Measurements from ENCODE around the gene DPP8. TPM values are rescaled to one million over a fixed set of nuclear protein-coding genes. Genes with fewer than 3 reads are reported as not detected.
"Not testable (repeated sequence)": the region's sequence is repeated elsewhere in the genome, so short reads cannot be mapped to it uniquely, and the experiment has no call there.

Gene DPP8
- total and polyA plus RNA-seq, 2 donors from 2014 or later = 8.2 to 38.6 TPM

- DNase-seq (peak in 1 of 5 donors; percentile 8), FAIRE-seq (no peak)
- Histone ChIP-seq H3K9ac (ENCODE audit: low read length in 3 of 3) (no peak overlapping the region), H3K36me3 (ENCODE audit: control insufficient read depth in 2 of 3, insufficient read depth in 3 of 3, low read length in 3 of 3) (no peaks in the 10 kb centered on the region), H3K27ac (ENCODE audit: low read depth in 2 of 2, low read length in 2 of 2) (no peak overlapping the region), H3K9me3 (ENCODE audit: control insufficient read depth in 2 of 3, insufficient read depth in 1 of 3, low read length in 3 of 3) (no peaks in the 10 kb centered on the region), H3K4me1 (ENCODE audit: control insufficient read depth in 2 of 3, insufficient read depth in 2 of 3, low read depth in 1 of 3, low read length in 3 of 3) (peaks cover 0 to 6% (median 0%) of the 10 kb centered on the region in 3 donors), H3K4me3 (ENCODE audit: low read length in 3 of 3) (no peak overlapping the region), H3K27me3 (ENCODE audit: control insufficient read depth, insufficient read depth, low read length) (peaks cover 9% of the 10 kb centered on the region)
- intact Hi-C loops (cut with DNase I) = no loop called here
- no peak for TF ChIP-seq CTCF (IDR thresholded peaks at IDR 0.05; ENCODE audit: borderline replicate concordance, extremely low read depth, insufficient read depth)
These were observed 118.3 kb downstream of the DPP8 start for GRCh38 chr15:65399001-65399706.

- DNase-seq = peak in 1 of 5 donors; percentile 9
- H3K27ac ChIP-seq (ENCODE audit: low read depth in 2 of 2, low read length in 2 of 2); H3K4me3 ChIP-seq (ENCODE audit: low read length in 3 of 3); H3K9ac ChIP-seq (ENCODE audit: low read length in 3 of 3); H3K9me3 ChIP-seq (ENCODE audit: control insufficient read depth in 2 of 3, insufficient read depth in 1 of 3, low read length in 3 of 3); FAIRE-seq; H3K27me3 ChIP-seq (ENCODE audit: control insufficient read depth, insufficient read depth, low read length); intact Hi-C loops (cut with DNase I); H3K4me1 ChIP-seq (ENCODE audit: control insufficient read depth in 2 of 3, insufficient read depth in 2 of 3, low read depth in 1 of 3, low read length in 3 of 3); H3K36me3 ChIP-seq (ENCODE audit: control insufficient read depth in 2 of 3, insufficient read depth in 3 of 3, low read length in 3 of 3): not testable (repeated sequence)
These were observed 119.0 kb downstream of the DPP8 start for GRCh38 chr15:65398486-65398885.

- H3K4me1 ChIP-seq (ENCODE audit: control insufficient read depth in 2 of 3, insufficient read depth in 2 of 3, low read depth in 1 of 3, low read length in 3 of 3) = peaks cover 0 to 6% (median 0%) of the 10 kb centered on the region in 3 donors
- peaks cover 9% of the 10 kb centered on the region for H3K27me3 ChIP-seq (ENCODE audit: control insufficient read depth, insufficient read depth, low read length)
- H3K36me3 ChIP-seq (ENCODE audit: control insufficient read depth in 2 of 3, insufficient read depth in 3 of 3, low read length in 3 of 3) = no peaks in the 10 kb centered on the region
- H3K9ac ChIP-seq (ENCODE audit: low read length in 3 of 3) = no peak overlapping the region
- no peak for TF ChIP-seq CTCF (IDR thresholded peaks at IDR 0.05; ENCODE audit: borderline replicate concordance, extremely low read depth, insufficient read depth)
- H3K9me3 ChIP-seq (ENCODE audit: control insufficient read depth in 2 of 3, insufficient read depth in 1 of 3, low read length in 3 of 3) = no peaks in the 10 kb centered on the region
- no peak for DNase-seq
- no peak overlapping the region for H3K4me3 ChIP-seq (ENCODE audit: low read length in 3 of 3)
- H3K27ac ChIP-seq (ENCODE audit: low read depth in 2 of 2, low read length in 2 of 2) = no peak overlapping the region
- intact Hi-C loops (cut with DNase I) = no loop called here
- FAIRE-seq = no peak
These were observed 120.5 kb downstream of the DPP8 start for GRCh38 chr15:65396965-65397317.

- DNase-seq = peak in 1 of 5 donors; percentile 66
These were observed 121.1 kb downstream of the DPP8 start for GRCh38 chr15:65396283-65396964.

More at GRCh38 chr15:65396283-65396964, 121.1 kb downstream of the DPP8 start:
- TF ChIP-seq CTCF (IDR thresholded peaks at IDR 0.05; ENCODE audit: borderline replicate concordance, extremely low read depth, insufficient read depth) = no peak
- no peak overlapping the region for H3K27ac ChIP-seq (ENCODE audit: low read depth in 2 of 2, low read length in 2 of 2)
- H3K4me1 ChIP-seq (ENCODE audit: control insufficient read depth in 2 of 3, insufficient read depth in 2 of 3, low read depth in 1 of 3, low read length in 3 of 3) = peaks cover 0 to 6% (median 0%) of the 10 kb centered on the region in 3 donors
- H3K36me3 ChIP-seq (ENCODE audit: control insufficient read depth in 2 of 3, insufficient read depth in 3 of 3, low read length in 3 of 3) = no peaks in the 10 kb centered on the region
- intact Hi-C loops (cut with DNase I) = no loop called here
- no peaks in the 10 kb centered on the region for H3K9me3 ChIP-seq (ENCODE audit: control insufficient read depth in 2 of 3, insufficient read depth in 1 of 3, low read length in 3 of 3)
- no peak overlapping the region for H3K4me3 ChIP-seq (ENCODE audit: low read length in 3 of 3)
- no peak overlapping the region for H3K9ac ChIP-seq (ENCODE audit: low read length in 3 of 3)
- no peak for FAIRE-seq
- H3K27me3 ChIP-seq (ENCODE audit: control insufficient read depth, insufficient read depth, low read length) = peaks cover 9% of the 10 kb centered on the region
